ENCODE measurements around the gene KCNIP1. TPM values are rescaled to one million over a fixed set of nuclear protein-coding genes. Genes with fewer than 3 reads are reported as not detected.
A peak's percentile ranks its signal among the peaks of the same experiment; 100 is the strongest.

Gene KCNIP1
- total and polyA plus RNA-seq, 9 donors, result 1.9 to 8.3 (median 4.0) TPM

GRCh38 chr5:170720984-170721383 lies 217.2 kb downstream of the KCNIP1 start:
- DNase-seq, result no peak
- no peak overlapping the region for H3K4me3 ChIP-seq (ENCODE audit: low read length)
- peaks cover 2% of the 10 kb centered on the region for H3K27me3 ChIP-seq (ENCODE audit: control insufficient read depth, insufficient read depth, low read length)
- H3K4me1 ChIP-seq (ENCODE audit: control insufficient read depth, insufficient read depth, low read length), result no peaks in the 10 kb centered on the region
- no peaks in the 10 kb centered on the region for H3K36me3 ChIP-seq (ENCODE audit: control insufficient read depth, insufficient read depth, low read length)
- no peaks in the 10 kb centered on the region for H3K9me3 ChIP-seq (replicated peaks; ENCODE audit: control insufficient read depth, low read depth, low read length)
- 67% methylated on average over 1 of the region's 1 CpG for WGBS (ENCODE audit: insufficient coverage)
- H3K27ac ChIP-seq (ENCODE audit: low read length), result no peak overlapping the region

- no peak overlapping the region for H3K27ac ChIP-seq (ENCODE audit: low read length)
- no peaks in the 10 kb centered on the region for H3K9me3 ChIP-seq (replicated peaks; ENCODE audit: control insufficient read depth, low read depth, low read length)
- H3K4me1 ChIP-seq (ENCODE audit: control insufficient read depth, insufficient read depth, low read length), result no peaks in the 10 kb centered on the region
- H3K36me3 ChIP-seq (ENCODE audit: control insufficient read depth, insufficient read depth, low read length), result no peaks in the 10 kb centered on the region
- WGBS (ENCODE audit: insufficient coverage), result 82% methylated on average over 6 of the region's 6 CpGs
- H3K4me3 ChIP-seq (ENCODE audit: low read length), result no peak overlapping the region
- H3K27me3 ChIP-seq (ENCODE audit: control insufficient read depth, insufficient read depth, low read length), result peaks cover 2% of the 10 kb centered on the region
- peak; percentile 5 for DNase-seq
These were observed 217.9 kb downstream of the KCNIP1 start for GRCh38 chr5:170721681-170722080.

GRCh38 chr5:170722316-170722715 lies 218.5 kb downstream of the KCNIP1 start:
- H3K27ac ChIP-seq (ENCODE audit: low read length), result no peak overlapping the region
- H3K4me1 ChIP-seq (ENCODE audit: control insufficient read depth, insufficient read depth, low read length), result no peaks in the 10 kb centered on the region
- no peak for DNase-seq
- peaks cover 2% of the 10 kb centered on the region for H3K27me3 ChIP-seq (ENCODE audit: control insufficient read depth, insufficient read depth, low read length)
- no peaks in the 10 kb centered on the region for H3K36me3 ChIP-seq (ENCODE audit: control insufficient read depth, insufficient read depth, low read length)
- 73% methylated on average over 2 of the region's 3 CpGs for WGBS (ENCODE audit: insufficient coverage)
- H3K9me3 ChIP-seq (replicated peaks; ENCODE audit: control insufficient read depth, low read depth, low read length), result no peaks in the 10 kb centered on the region
- H3K4me3 ChIP-seq (ENCODE audit: low read length), result no peak overlapping the region

- Histone ChIP-seq H3K4me3 (ENCODE audit: low read length) (no peak overlapping the region), H3K36me3 (ENCODE audit: control insufficient read depth, insufficient read depth, low read length) (no peaks in the 10 kb centered on the region), H3K9me3 (replicated peaks; ENCODE audit: control insufficient read depth, low read depth, low read length) (peaks cover 4% of the 10 kb centered on the region), H3K27me3 (ENCODE audit: control insufficient read depth, insufficient read depth, low read length) (no peaks in the 10 kb centered on the region), H3K4me1 (ENCODE audit: control insufficient read depth, insufficient read depth, low read length) (no peaks in the 10 kb centered on the region), H3K27ac (ENCODE audit: low read length) (no peak overlapping the region)
- DNase-seq, result no peak
- no CpG with 5 or more reads among the region's 1 CpG for WGBS (ENCODE audit: insufficient coverage)
These were observed 227.2 kb downstream of the KCNIP1 start for GRCh38 chr5:170731052-170731451.

- H3K4me3 ChIP-seq (ENCODE audit: low read length), result no peak overlapping the region
- no peak for DNase-seq
- H3K36me3 ChIP-seq (ENCODE audit: control insufficient read depth, insufficient read depth, low read length), result no peaks in the 10 kb centered on the region
- H3K27ac ChIP-seq (ENCODE audit: low read length), result no peak overlapping the region
- no peaks in the 10 kb centered on the region for H3K4me1 ChIP-seq (ENCODE audit: control insufficient read depth, insufficient read depth, low read length)
- H3K27me3 ChIP-seq (ENCODE audit: control insufficient read depth, insufficient read depth, low read length), result no peaks in the 10 kb centered on the region
- 67% methylated on average over 1 of the region's 2 CpGs for WGBS (ENCODE audit: insufficient coverage)
- H3K9me3 ChIP-seq (replicated peaks; ENCODE audit: control insufficient read depth, low read depth, low read length), result peaks cover 6% of the 10 kb centered on the region
These were observed 228.9 kb downstream of the KCNIP1 start for GRCh38 chr5:170732685-170733084.

GRCh38 chr5:170736966-170737365 lies 233.1 kb downstream of the KCNIP1 start:
- Histone ChIP-seq H3K4me3 (ENCODE audit: low read length) (no peak overlapping the region), H3K27ac (ENCODE audit: low read length) (no peak overlapping the region), H3K36me3 (ENCODE audit: control insufficient read depth, insufficient read depth, low read length) (no peaks in the 10 kb centered on the region), H3K9me3 (replicated peaks; ENCODE audit: control insufficient read depth, low read depth, low read length) (peaks cover 6% of the 10 kb centered on the region), H3K4me1 (ENCODE audit: control insufficient read depth, insufficient read depth, low read length) (no peaks in the 10 kb centered on the region), H3K27me3 (ENCODE audit: control insufficient read depth, insufficient read depth, low read length) (no peaks in the 10 kb centered on the region)
- 67% methylated on average over 1 of the region's 3 CpGs for WGBS (ENCODE audit: insufficient coverage)
- DNase-seq, result no peak

GRCh38 chr5:170737591-170737990 lies 233.8 kb downstream of the KCNIP1 start:
- Histone ChIP-seq H3K4me3 (ENCODE audit: low read length) (no peak overlapping the region), H3K27me3 (ENCODE audit: control insufficient read depth, insufficient read depth, low read length) (no peaks in the 10 kb centered on the region), H3K27ac (ENCODE audit: low read length) (no peak overlapping the region), H3K4me1 (ENCODE audit: control insufficient read depth, insufficient read depth, low read length) (no peaks in the 10 kb centered on the region), H3K36me3 (ENCODE audit: control insufficient read depth, insufficient read depth, low read length) (no peaks in the 10 kb centered on the region), H3K9me3 (replicated peaks; ENCODE audit: control insufficient read depth, low read depth, low read length) (peaks cover 6% of the 10 kb centered on the region)
- WGBS (ENCODE audit: insufficient coverage), result no CpG with 5 or more reads among the region's 1 CpG
- DNase-seq, result no peak

GRCh38 chr5:170738840-170739239 lies 235.0 kb downstream of the KCNIP1 start:
- no peak overlapping the region for H3K4me3 ChIP-seq (ENCODE audit: low read length)
- no peaks in the 10 kb centered on the region for H3K36me3 ChIP-seq (ENCODE audit: control insufficient read depth, insufficient read depth, low read length)
- no peak for DNase-seq
- H3K9me3 ChIP-seq (replicated peaks; ENCODE audit: control insufficient read depth, low read depth, low read length), result peaks cover 6% of the 10 kb centered on the region
- H3K27ac ChIP-seq (ENCODE audit: low read length), result no peak overlapping the region
- 50% methylated on average over 1 of the region's 3 CpGs for WGBS (ENCODE audit: insufficient coverage)
- H3K4me1 ChIP-seq (ENCODE audit: control insufficient read depth, insufficient read depth, low read length), result no peaks in the 10 kb centered on the region
- peaks cover 2% of the 10 kb centered on the region for H3K27me3 ChIP-seq (ENCODE audit: control insufficient read depth, insufficient read depth, low read length)

- no peak overlapping the region for H3K4me3 ChIP-seq (ENCODE audit: low read length)
- WGBS (ENCODE audit: insufficient coverage), result 88% methylated on average over 1 of the region's 4 CpGs
- peaks cover 5% of the 10 kb centered on the region for H3K4me1 ChIP-seq (ENCODE audit: control insufficient read depth, insufficient read depth, low read length)
- H3K9me3 ChIP-seq (replicated peaks; ENCODE audit: control insufficient read depth, low read depth, low read length), result peaks cover 6% of the 10 kb centered on the region
- H3K36me3 ChIP-seq (ENCODE audit: control insufficient read depth, insufficient read depth, low read length), result no peaks in the 10 kb centered on the region
- H3K27ac ChIP-seq (ENCODE audit: low read length), result no peak overlapping the region
- H3K27me3 ChIP-seq (ENCODE audit: control insufficient read depth, insufficient read depth, low read length), result peaks cover 8% of the 10 kb centered on the region
- no peak for DNase-seq
These were observed 235.6 kb downstream of the KCNIP1 start for GRCh38 chr5:170739446-170739845.

- Histone ChIP-seq H3K27me3 (ENCODE audit: control insufficient read depth, insufficient read depth, low read length) (peaks cover 17% of the 10 kb centered on the region), H3K27ac (ENCODE audit: low read length) (no peak overlapping the region), H3K9me3 (replicated peaks; ENCODE audit: control insufficient read depth, low read depth, low read length) (peaks cover 2% of the 10 kb centered on the region), H3K36me3 (ENCODE audit: control insufficient read depth, insufficient read depth, low read length) (no peaks in the 10 kb centered on the region), H3K4me3 (ENCODE audit: low read length) (no peak overlapping the region), H3K4me1 (ENCODE audit: control insufficient read depth, insufficient read depth, low read length) (peaks cover 18% of the 10 kb centered on the region)
- WGBS (ENCODE audit: insufficient coverage), result 64% methylated on average over 2 of the region's 3 CpGs
- DNase-seq, result no peak
These were observed 236.9 kb downstream of the KCNIP1 start for GRCh38 chr5:170740551-170741205.

- no peak for DNase-seq
These were observed 238.0 kb downstream of the KCNIP1 start for GRCh38 chr5:170741801-170742200.

More at GRCh38 chr5:170741801-170742200, 238.0 kb downstream of the KCNIP1 start:
- H3K36me3 ChIP-seq (ENCODE audit: control insufficient read depth, insufficient read depth, low read length), result no peaks in the 10 kb centered on the region
- H3K4me3 ChIP-seq (ENCODE audit: low read length), result no peak overlapping the region
- WGBS (ENCODE audit: insufficient coverage), result 56% methylated on average over 4 of the region's 8 CpGs
- H3K9me3 ChIP-seq (replicated peaks; ENCODE audit: control insufficient read depth, low read depth, low read length), result no peaks in the 10 kb centered on the region
- no peak overlapping the region for H3K27ac ChIP-seq (ENCODE audit: low read length)
- H3K4me1 ChIP-seq (ENCODE audit: control insufficient read depth, insufficient read depth, low read length), result peaks cover 28% of the 10 kb centered on the region
- H3K27me3 ChIP-seq (ENCODE audit: control insufficient read depth, insufficient read depth, low read length), result peaks cover 23% of the 10 kb centered on the region

Measured in muscle of leg (tissue), 11 donors.